Renal pelvis (tissue), 4 donors: ENCODE measurements around the gene CFAP65. TPM values are rescaled to one million over a fixed set of nuclear protein-coding genes. Genes with fewer than 3 reads are reported as not detected.

Experiments used
- DNase-seq: peaks from one replicate; pipeline ENCODE4 v3.0.0-alpha.2; 2013
- polyA plus RNA-seq, 3 donors: library from polyadenylated mRNA; unstranded; fragments of 120-200 nt; gene quantifications; one replicate each; pipeline ENCODE4 v1.2.1, GENCODE V29; 2013; ENCODE audit not compliant: insufficient read length in 3 of 3

CFAP65 gene
- polyA plus RNA-seq, 3 donors = 0.07 to 1.1 (median 0.56) TPM

- DNase-seq = no peak
These were observed 24.6 kb downstream of the CFAP65 start for GRCh38 chr2:219016721-219017120.

GRCh38 chr2:219010873-219011272, 30.4 kb downstream of the CFAP65 start:
- DNase-seq = no peak

- DNase-seq = no peak
These were observed 31.1 kb downstream of the CFAP65 start for GRCh38 chr2:219010162-219010756.

- DNase-seq = no peak
These were observed 32.0 kb downstream of the CFAP65 start for GRCh38 chr2:219009294-219009693.

- DNase-seq = no peak
These were observed 37.3 kb downstream of the CFAP65 start for GRCh38 chr2:219003979-219004378.

- DNase-seq = no peak
These were observed 38.1 kb downstream of the CFAP65 start for GRCh38 chr2:219003267-219003634.

- DNase-seq = no peak
These were observed 38.7 kb downstream of the CFAP65 start for GRCh38 chr2:219002395-219003266.

GRCh38 chr2:219001577-219002394, 39.5 kb downstream of the CFAP65 start:
- no peak for DNase-seq

- no peak for DNase-seq
These were observed 40.2 kb downstream of the CFAP65 start for GRCh38 chr2:219001100-219001576.

- no peak for DNase-seq
These were observed 40.8 kb downstream of the CFAP65 start for GRCh38 chr2:219000569-219000960.

GRCh38 chr2:218999881-219000568, 41.3 kb downstream of the CFAP65 start:
- DNase-seq = no peak

GRCh38 chr2:218999021-218999880, 42.1 kb downstream of the CFAP65 start:
- no peak for DNase-seq

- no peak for DNase-seq
These were observed 42.8 kb downstream of the CFAP65 start for GRCh38 chr2:218998414-218999002.

GRCh38 chr2:218997731-218998130, 43.6 kb downstream of the CFAP65 start:
- DNase-seq = no peak

- DNase-seq = no peak
These were observed 44.4 kb downstream of the CFAP65 start for GRCh38 chr2:218996937-218997336.

GRCh38 chr2:218995972-218996711, 45.2 kb downstream of the CFAP65 start:
- peak; percentile 68 for DNase-seq

- no peak for DNase-seq
These were observed 45.8 kb downstream of the CFAP65 start for GRCh38 chr2:218995561-218995960.

GRCh38 chr2:218993345-218994315, 47.7 kb downstream of the CFAP65 start, which contains the start of gene CRYBA2:
Gene CRYBA2 (minus strand): TSS chr2:218993422. CDS start chr2:218993176, 246 bp downstream.
- no peak for DNase-seq
